ENCODE data around the gene TANGO2. TPM values are rescaled to one million over a fixed set of nuclear protein-coding genes. Genes with fewer than 3 reads are reported as not detected.

The TANGO2 gene
- total RNA-seq, 1 experiment from 2014 or later: 29.6 TPM

DNA sequence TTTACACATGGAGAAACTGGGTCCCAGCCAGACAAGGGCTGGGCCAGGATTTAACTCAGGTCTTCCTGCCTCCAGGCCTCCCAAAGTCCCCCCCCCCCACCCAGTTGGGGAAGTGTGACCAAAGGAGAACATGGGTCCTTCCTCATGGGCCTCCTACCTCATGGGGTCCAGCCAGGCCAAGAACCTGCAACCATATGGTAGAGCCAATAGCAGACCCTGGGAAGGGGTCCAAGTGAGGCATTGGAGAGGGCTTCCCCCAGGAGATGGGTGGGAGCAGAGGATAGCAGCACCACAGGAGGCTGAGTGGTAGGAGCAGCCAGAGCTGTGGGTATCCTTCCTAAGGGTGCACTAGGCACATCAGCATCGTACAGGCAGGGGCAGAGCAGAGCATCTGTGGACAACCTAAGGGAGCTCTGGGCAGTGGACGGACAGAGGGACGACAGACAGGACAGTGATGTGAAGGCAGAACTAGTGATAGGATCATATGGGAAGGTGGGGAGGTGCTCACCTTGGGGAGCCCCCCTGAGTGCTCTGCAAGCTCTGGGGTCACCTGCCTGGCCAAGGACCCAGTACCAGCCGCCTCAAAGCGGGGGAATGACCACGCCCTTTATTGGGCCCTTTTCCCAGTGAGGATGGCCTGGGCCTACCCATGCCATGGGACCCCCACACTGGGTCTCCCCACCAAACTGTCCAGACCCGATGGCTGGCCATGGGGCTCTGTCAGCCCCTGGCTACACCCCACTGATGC lies 8.7 kb upstream of the TANGO2 start:
- no peak for DNase-seq (ENCODE audit: low spot score)

DNA sequence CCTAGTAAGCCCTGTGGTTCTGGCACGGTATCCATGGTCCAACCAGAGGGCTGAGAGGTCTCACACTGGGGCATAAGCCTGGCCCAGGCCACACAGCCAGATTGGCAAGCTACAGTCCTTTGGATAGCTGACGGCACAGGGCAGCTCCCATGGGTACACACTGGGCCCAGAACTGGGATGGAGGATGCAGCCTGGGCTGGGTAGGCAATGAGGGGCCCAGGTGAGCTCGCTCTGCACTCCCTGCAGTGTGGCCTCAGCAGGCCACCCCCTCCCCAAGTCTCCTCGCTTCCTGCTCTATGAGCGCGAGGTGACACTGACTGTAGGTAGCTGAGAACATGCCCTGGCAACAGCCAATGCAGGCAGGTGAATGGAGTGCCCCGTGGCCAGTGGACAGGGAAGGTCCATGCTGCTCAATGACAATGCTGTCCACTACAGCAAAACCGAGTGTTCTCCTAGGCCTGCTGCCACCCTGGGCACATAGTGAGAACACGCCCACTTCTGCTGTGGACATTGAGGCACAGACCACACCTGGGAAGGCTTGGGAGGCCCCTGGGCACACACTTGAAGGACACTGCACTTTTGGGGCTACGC lies 8.1 kb upstream of the TANGO2 start:
- no peak for DNase-seq (ENCODE audit: low spot score)

DNA sequence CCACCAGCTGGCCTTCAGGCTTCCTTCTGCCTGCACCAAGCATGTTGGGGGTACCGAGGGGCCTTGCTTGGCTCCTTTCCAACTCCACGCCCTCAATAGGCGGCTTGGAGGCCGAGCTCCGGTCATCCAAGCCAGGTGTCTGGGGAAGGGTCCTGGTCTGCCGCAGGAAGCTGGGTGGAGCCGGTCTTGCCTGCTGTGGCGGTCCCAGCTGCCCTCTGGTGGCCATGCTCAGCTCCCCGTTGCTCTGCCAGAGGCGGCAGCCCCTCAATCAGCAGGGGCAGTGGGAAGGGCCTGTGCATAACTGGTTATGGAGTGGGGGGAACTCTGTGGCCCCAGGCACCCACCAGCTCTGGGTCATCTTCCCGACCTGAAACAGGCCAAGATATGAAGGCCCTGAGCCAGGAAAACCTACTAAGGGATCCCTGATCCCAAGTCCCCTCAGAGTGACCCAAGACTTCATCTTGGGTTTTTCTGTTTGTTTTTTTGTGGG lies 7.5 kb upstream of the TANGO2 start:
- DNase-seq (ENCODE audit: low spot score): no peak

DNA sequence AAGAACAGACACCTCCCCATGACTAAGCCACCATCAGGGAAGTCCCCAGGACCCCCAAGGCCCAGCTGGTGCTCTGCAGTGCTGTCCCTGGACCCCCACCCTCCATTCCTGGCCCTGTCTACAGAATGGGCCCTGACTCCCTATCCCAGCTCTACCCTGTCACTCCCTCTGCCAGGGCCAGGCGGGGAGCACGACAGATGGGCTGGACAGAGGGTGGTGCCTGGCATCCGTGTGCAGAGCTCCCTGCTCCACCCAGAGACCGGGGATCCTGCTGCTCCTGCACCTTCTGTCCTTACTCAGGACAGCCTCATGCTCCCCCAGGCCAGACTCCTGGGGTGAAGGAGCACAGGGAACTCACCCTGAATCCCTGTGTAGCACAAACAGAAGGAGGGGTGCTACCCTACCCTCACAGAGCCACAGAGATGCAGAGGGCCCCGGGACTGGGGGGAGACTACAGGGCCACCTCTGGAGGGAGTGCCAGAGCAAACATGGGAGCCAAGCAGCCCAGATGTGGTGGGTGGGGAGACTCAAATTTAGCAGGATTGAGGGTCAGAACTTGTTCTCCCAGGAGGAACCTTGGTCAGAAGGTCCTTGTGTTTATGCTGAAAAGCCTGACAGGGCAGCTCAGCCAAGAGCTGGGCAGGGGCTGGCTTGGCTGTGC lies 6.3 kb upstream of the TANGO2 start:
- DNase-seq (ENCODE audit: low spot score): no peak

DNA sequence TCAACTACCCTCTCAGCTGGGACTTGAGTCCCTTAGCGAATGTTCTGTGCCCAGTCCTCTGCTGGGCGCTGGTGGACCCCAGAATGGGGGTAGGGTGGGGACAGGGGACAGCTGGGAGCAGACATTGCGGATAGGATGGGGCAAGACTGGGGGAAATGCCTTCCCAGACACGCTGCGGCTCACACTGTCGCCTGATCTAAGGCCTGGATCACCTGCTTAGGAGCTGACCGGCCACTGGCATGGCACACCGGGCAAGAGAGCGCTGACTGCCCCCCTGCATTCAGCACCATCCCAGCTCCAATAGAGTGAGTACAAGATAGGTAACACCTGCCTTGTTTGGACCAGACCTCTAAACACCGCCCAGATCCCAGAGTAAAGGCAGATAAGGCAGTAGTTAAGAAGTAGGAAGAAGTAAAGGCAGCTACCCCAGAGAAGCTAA lies 5.7 kb upstream of the TANGO2 start:
- no peak for DNase-seq (ENCODE audit: low spot score)

DNA sequence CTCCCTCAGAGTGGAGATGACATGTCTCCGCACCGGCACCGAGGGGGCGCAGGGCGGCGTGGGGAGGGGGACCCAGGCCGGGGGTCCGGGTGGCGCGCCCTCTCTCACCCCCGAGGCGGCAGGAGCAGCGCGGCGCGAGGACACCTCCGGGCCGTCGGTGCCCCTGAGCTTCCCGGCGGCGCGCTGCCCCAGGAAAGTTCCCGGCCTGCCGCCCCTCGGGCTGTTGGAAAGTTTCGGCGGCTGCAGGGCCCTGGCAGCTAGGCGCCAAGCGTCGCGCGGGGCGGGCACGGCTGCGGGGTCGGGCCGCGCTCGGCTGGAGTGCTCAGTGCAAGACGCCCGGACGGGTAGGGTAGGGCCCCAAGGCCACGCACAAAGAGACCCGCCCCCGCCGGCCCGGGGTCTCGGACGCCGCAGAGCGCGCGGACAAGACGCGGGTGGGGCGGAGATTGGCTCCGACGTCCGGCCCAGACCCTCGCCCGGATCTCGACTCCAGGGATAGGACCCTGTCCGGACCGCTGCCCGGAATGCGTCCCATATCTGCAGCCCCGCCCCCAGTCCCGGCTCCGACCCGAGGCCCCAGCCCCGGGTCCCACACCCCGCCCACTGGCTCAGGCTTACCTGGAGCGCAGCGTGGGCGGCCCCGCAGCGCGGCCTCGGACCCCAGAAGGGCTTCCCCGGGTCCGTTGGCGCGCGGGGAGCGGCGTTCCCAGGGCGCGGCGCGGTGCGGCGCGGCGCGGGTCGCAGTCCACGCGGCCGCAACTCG lies 4.8 kb upstream of the TANGO2 start:
- DNase-seq (ENCODE audit: low spot score): no peak

DNA sequence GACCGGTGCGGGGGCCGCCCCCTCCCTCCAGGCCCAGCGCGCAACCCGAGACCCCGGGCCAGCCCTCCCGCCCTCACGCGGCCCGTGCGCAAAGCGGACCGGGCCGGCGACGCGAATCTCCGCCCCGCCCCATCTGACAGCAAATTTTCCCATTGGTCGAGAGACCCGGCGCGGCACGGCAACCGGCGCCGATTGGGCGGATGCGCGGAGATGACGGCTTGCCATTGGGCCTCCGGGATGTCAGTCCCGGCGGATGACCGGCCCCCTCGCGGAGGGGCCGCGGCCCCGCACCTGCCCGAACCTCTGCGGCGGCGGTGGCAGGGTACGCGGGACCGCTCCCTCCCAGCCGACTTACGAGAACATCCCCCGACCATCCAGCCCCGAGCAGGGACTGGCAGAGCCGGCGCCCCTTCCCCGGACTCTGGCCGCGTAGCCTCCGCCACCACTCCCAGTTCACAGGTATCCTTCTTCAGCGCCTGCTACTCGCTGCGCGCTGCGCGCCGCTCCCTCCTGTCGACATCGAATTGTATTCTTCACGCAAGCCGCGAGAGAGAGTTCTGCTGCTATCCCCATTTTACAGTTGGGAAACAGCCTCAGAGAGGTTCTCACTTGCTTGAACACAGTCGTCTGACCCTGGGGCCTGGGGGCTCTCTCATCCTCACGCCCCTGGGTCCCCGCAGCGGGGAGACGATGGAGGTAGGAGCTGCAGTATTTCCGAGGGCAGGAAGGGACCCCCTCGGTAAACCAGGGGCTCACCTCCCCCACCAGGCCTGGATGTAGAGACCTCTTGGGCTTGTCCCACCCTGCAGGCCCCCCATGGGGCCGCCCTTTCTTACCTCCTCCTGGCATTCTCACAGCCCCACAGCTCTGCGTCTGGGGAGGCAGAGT lies 3.9 kb upstream of the TANGO2 start, which contains the start of gene ARVCF:
Gene ARVCF, minus strand, starts transcription at position 90 of the 888 bp plus-strand sequence. CDS start 26,029 bp downstream, outside the sequence.
- DNase-seq (ENCODE audit: low spot score): peak; percentile 51

DNA sequence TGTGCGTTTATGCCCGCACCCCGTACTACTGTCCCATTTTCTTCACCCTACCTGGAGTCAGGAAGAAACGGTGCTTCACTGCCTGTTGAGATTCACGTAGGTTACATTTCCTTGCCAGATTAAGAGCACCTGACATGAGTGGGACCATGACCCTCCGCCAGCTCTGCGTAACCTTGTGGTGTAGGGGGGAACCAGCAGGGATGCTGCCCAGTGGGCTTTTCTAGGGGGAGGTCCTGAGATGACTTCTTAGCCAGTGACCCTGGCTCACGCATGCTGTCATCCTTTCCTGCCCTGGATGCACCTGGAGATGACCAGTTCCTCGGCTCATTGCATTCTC lies 3.3 kb upstream of the TANGO2 start:
- DNase-seq (ENCODE audit: low spot score): no peak

DNA sequence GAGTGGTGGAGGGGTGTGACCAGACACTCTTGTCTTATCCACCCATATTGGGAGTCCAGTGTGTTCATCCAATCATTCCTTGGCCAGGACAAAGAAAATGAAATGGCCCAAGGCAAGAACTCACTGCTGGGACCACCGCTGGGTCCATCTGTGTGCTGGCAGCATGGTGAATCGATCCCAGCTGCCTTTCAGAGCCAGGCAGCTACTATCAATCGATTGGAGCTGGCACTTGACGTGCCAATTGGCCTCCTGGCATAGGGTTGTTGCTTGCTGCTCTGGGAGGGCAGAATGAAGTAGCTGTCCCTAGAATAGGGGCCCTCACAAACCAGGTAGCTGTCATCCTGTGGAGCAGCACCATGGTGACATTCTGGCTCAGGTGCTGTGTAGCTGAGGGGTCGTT lies 2.9 kb upstream of the TANGO2 start:
- DNase-seq (ENCODE audit: low spot score): no peak

DNA sequence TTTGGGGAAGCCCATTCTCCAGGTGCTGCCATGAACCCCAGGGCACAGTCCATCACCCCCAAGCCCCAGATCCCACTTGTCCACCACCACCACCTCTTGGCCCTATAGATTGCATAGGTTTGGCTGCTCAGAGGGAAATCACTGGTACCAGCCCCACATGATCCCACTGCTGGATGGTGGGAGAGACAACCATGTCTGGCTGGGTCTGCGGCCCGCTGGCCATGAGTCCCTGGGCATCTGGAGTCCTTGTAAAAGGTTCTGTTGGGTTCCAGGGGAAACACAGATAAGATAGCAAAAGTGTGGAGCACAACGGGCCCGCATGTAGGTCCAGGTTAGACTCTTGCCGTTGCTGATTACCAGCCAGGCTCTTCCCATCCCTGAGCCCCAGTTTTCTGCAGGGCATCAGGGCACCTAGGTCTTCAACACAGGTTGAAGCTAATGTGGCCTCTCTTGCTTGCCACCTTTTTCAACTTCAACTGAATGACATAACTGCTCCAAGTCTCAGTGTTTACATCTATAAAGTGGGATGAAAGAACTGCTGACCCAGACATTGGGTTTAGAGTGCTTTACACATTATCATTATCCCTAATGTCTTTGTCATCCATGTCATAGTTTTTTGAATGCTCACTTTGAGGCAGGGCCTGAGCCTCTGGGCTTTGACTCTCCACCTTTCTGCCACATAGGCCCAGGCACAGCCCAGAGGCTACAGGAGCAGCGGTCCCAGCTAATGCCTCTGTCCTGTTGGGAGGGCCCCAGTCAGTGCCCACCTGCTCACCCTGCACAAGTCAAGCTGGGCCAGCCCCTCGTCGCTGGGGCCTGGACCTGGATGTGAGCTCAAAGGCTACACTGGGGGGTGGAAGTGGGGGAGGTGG lies 1.0 kb upstream of the TANGO2 start:
- DNase-seq (ENCODE audit: low spot score): no peak

DNA sequence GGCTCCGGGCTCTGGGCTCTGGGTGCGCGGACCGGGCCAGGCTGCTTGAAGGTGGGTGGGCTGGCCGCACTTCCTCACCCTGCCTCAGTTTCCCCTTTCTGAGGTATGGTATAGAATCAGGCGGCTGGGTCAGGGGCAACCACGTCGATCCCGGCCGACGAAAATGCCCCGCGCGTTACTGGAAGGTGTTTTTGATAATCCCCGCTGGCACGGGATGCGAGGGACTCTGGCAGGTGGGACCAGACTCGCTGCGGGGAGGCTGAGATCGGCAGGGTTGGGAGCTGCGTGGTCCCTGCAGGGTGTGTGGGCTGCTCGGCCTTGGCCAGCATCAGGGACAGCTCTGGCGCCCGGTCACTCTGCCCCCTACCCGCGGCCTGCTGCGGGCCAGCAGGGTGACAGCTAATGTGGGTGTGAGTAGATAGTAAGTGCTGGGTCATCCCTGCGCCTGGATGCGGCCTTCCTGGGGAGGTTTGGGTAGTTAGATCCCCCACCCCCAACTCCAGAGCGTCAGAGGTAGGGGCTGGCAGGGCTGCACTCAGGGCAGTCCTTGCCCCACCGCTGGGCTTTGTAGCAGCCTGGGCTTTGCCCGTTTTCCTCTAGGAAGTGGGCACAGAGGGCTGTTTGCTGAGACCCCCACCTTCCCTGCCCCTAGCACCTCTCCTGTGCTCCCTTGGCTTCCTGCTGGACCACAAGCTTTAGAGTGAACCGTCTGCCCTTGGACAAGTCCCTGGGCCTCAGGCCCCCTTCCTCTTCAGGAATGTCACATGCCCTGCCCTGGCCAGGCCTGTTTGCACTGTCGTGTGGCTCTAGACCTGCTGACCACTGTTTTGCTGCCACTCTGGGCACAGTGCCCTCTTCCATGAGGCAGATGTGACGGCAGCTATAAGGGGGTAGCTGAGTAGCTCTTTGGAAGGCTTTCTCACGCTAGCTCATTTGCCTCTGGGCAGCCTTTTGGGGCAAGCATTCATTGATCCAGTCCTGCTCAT lies 579 bp downstream of the TANGO2 start:
- DNase-seq (ENCODE audit: low spot score): peak; percentile 19

DNA sequence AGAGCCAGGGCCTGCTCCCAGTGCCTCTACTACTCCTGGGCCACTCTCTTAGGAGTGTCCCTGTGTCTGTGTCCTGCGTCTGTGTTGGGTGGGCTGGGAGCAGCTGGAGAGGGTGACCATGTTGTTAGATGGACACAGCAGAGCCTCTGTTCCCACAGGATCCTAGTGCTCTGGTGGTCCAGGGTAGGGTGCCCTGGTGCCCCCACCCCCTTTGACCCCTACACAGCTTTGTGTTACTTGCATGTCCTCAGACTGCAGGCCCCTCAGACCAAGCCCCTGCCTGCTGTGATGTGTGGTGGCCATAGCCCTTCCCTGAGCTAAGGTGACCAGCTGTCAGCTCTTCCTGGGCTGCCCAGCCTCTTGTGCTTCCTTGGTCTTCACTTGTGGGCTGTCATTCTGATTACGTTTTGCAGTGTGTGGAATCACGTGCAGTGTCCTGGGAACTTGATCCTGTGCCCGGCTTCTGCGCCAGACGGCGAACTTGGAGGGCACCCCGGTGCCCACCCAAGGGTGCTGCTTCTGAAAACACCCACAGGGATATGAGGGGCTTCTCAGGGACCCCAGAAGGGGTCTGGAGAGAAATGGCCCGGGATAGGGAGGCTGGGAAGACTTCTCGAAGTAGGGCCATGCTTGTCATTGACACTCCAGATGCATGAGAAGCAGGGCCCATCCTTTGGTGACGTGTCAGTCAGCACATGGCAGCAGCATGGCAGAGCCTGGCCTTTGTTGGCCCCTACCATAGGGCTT lies 1.5 kb downstream of the TANGO2 start:
- DNase-seq (ENCODE audit: low spot score): no peak

DNA sequence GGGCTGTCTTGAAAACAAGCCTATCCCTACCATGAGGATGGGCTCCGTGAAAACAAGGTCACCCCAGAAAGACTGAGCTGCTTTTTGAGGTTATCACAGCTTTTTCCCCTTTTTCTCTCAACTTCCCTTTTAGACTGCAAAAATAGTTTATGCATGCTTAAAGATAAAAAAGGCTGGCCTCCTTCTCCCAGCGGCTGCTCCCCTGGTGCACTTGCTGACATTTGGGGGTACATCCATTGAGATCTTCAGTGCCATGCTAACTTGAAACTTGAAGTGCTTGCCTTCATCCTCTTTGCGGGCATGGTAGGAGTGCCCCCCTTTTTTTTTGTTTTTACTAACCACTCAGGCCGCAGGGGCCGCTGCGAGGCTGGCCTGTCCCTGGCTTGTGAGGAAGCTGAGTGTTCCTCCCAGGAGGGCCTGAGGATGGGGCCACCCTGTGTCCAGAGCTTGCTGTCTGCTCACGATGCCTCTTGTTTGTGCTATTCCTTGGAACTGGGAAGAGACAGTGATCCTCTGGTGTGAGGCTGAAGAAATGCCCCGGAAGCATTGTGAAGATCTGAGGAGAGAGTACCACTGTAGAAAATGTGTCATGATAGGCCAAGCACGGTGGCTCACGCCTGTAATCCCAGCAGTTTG lies 2.2 kb downstream of the TANGO2 start:
- DNase-seq (ENCODE audit: low spot score): no peak

DNA sequence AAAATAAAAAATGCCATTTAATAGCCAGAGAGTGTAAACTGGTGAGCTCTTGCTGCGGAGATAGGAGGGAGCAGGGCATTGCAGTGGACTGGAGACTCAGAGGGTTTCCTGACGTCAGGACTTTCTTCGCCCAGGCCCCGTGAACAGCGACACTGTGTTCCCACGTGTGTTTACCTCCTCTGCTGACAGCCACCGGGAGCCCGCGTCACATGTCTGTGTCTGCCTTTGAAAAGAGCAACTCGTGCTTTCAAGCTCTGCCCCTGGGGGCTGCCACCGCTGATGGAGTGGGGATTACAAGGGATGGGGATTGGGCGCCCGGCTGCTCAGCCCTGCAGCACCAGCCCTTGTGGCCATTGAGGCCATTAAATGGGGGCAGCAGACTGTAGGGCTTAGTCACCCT lies 3.3 kb downstream of the TANGO2 start:
- DNase-seq (ENCODE audit: low spot score): no peak

DNA sequence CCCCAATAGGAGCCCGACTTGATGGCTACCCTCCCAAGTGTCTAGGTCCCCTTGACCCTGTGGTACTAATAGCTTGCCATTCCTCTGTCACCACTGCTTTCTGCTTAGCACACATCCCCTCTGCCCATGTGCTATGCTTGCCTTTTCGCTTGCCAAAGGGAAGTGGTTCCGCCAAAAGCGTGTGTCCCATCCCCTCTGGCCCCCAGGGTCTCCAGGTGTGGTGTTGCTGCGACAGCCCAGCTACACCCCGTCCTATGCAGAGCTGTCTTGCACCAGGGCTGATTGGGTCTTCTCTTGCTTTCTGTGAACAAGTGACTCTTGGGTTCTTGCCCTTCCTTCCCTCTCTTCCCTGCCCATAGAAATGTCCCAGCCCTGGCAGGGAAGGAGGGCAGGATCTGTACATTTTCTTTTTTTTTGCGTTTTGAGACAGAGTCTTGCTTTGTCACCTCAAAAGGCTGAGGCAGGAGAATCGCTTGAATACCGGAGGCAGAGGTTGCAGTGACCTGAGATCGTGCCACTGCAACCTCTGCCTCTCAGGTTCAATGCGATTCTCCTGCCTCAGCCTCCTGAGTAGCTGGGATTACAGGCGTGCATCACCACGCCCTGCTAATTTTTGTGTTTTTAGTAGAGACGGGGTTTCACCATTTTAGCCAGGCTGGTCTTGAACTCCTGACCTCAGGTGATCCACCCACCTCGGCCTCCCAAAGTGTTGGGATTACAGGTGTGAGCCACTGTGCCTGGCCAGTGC lies 3.9 kb downstream of the TANGO2 start:
- no peak for DNase-seq (ENCODE audit: low spot score)

DNA sequence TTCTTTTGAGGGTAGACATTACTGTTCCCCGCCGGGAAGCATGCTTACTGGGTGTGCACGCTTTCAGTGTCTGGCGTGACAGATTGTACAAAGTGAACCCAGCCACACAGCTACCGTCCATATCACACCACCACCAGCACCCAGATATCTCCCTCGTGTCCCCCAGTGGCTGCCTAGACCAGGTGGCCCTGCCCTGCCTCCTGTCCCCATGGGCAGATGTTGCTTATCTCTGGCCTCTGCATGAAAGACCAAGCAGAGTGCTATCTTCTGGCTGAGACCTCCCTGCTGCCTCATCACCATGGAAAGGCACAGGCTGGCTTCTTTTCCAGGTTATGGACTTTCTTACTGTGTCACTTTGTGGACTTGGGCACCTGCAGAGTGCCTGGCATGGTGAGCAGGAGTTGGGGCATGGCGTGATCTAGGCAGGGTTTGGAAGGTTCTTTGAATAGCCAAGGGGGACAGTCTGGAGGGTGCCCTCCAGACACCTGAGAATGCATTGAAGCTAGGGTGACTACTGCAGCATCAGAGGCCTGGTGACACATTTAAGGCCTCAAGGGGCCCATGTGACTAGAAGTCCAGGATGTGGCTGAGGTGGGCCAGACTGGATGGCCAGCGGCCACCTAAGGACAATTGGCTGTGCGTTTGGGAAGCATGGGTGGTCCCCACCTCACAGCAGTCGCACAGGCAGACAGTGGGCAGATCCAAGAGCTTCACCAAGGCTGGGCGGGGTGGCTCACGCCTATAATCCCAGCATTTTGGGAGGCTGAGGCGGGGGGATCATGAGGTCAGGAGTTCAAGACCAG lies 4.7 kb downstream of the TANGO2 start:
- DNase-seq (ENCODE audit: low spot score): no peak
